GM12878 (cell line): ENCODE measurements around the gene ZFP91. TPM values are rescaled to one million over a fixed set of nuclear protein-coding genes. Genes with fewer than 3 reads are reported as not detected.

ENCODE experiments used
- ATAC-seq: fragments of 200-7000 bp; cut with Tn5 transposase; 3 replicates; pipeline ENCODE4 v1.9.1; 2020; ENCODE audit warnings: mild to moderate bottlenecking, moderate library complexity
- BruUV-seq: library from RNA; stranded (reverse); fragments of 400-500 nt; replicated peaks from 2 replicates; lab custom pipeline; 2021; lab: Mats Ljungman, UMichigan
- CTCF ChIA-PET: fragments of 300-600 bp; sonication (Branson Sonifier 250); formaldehyde crosslinking; extraction: SDS; loops from one replicate; lab custom pipeline; 2021; ENCODE audit warnings: inconsistent platforms; lab: Yijun Ruan, JAX
- POLR2A ChIA-PET: fragments of 350-600 bp; formaldehyde crosslinking; extraction: SDS; loops from one replicate; lab custom pipeline; 2021; ENCODE audit warnings: inconsistent platforms; lab: Charles Lee
- RAD21 ChIA-PET: fragments of 300-600 bp; sonication (Branson Sonifier 250); formaldehyde crosslinking; loops from one replicate; lab custom pipeline; 2023; ENCODE audit warnings: antibody characterized with exemption; ENCODE audit not compliant: unreplicated experiment; lab: Charles Lee
- SMC1A ChIA-PET: fragments of 300-600 bp; sonication (Branson Sonifier 250); formaldehyde crosslinking; loops from one replicate; lab custom pipeline; 2023; ENCODE audit not compliant: unreplicated experiment, uncharacterized antibody; lab: Charles Lee
- DNase-seq: peaks from one replicate; pipeline ENCODE4 v3.0.0-alpha.2; 2011; ENCODE audit warnings: low read depth, low spot score
- FAIRE-seq: peaks from 3 replicates; lab custom pipeline; 2011; peaks lifted over from hg19 to GRCh38; lab: Jason Lieb, UNC
- H2AFZ ChIP-seq: 2 replicates; pipeline ENCODE4 v1.6.0; 2011; ENCODE audit warnings: low read depth, low read length, control low read depth; ENCODE audit not compliant: control insufficient read depth
- H3K27ac ChIP-seq: 2 replicates; pipeline ENCODE4 v1.5.1; 2011; ENCODE audit warnings: control low read depth; ENCODE audit not compliant: control insufficient read depth, insufficient read depth
- H3K27me3 ChIP-seq, 2 experiments: replicated peaks in 1 of 2; 2 replicates each; pipeline versions ENCODE4 v1.6.0 to v1.6.1; 2011; ENCODE audit warnings: low read length in 1 of 2; ENCODE audit not compliant: control insufficient read depth in 2 of 2, insufficient read depth in 2 of 2
- H3K36me3 ChIP-seq, 2 experiments: 2 replicates each; pipeline ENCODE4 v1.5.1; 2011; ENCODE audit warnings: low read length in 1 of 2; ENCODE audit not compliant: control insufficient read depth in 2 of 2, insufficient read depth in 2 of 2
- H3K4me1 ChIP-seq: 2 replicates; pipeline ENCODE4 v1.6.1; 2011; ENCODE audit warnings: mild to moderate bottlenecking, low read length, moderate library complexity, mixed read lengths; ENCODE audit not compliant: control insufficient read depth, insufficient read depth
- H3K4me2 ChIP-seq: 2 replicates; pipeline ENCODE4 v1.6.0; 2011; ENCODE audit warnings: control low read depth; ENCODE audit not compliant: control insufficient read depth, insufficient read depth
- H3K4me3 ChIP-seq: fragments of 200-600 bp; sonication (generic); 2 replicates; pipeline ENCODE4 v1.5.1; 2016
- H3K79me2 ChIP-seq: 2 replicates; pipeline ENCODE4 v1.6.0; 2011; ENCODE audit warnings: low read length; ENCODE audit not compliant: control insufficient read depth, insufficient read depth
- H3K9ac ChIP-seq: 2 replicates; pipeline ENCODE4 v1.8.0; 2011; ENCODE audit warnings: low read length, control low read depth, mixed read lengths; ENCODE audit not compliant: control insufficient read depth, insufficient read depth
- H3K9me3 ChIP-seq: replicated peaks from 3 replicates; pipeline ENCODE4 v1.5.1; 2011; ENCODE audit warnings: mild to moderate bottlenecking, low read length; ENCODE audit not compliant: control insufficient read depth, insufficient read depth
- H4K20me1 ChIP-seq: 2 replicates; pipeline ENCODE4 v1.6.0; 2011; ENCODE audit not compliant: control insufficient read depth, insufficient read depth
- BACH1 ChIP-seq: fragments of 450-650 bp; IDR thresholded peaks from 2 replicates; pipeline ENCODE4 v1.6.1; 2017; ENCODE audit warnings: mild to moderate bottlenecking, borderline replicate concordance
- POLR2AphosphoS2 ChIP-seq: IDR thresholded peaks from 2 replicates; pipeline ENCODE4 v1.6.1; 2011; ENCODE audit warnings: low read depth, mild to moderate bottlenecking, low read length, improper control_type of control experiment, moderate library complexity
- SMAD1 ChIP-seq: fragments of 450-650 bp; IDR thresholded peaks from 2 replicates; pipeline ENCODE4 v1.6.1; 2018; ENCODE audit warnings: mild to moderate bottlenecking, low read depth; ENCODE audit not compliant: partially characterized antibody
- SMC3 ChIP-seq: IDR thresholded peaks from 2 replicates; pipeline ENCODE4 v1.6.1; 2011; ENCODE audit warnings: low read length, improper control_type of control experiment, borderline replicate concordance
- in situ Hi-C: fragments of 300-500 bp; cut with MboI; formaldehyde crosslinking; loops from 9 replicates; pipeline ENCODE4 v1.14.3; 2018; ENCODE audit warnings: mixed read lengths
- intact Hi-C: fragments of 100-400 bp; cut with micrococcal nuclease; formaldehyde crosslinking; loops from one replicate; pipeline ENCODE4 v1.14.2; 2022; ENCODE audit not compliant: unreplicated experiment
- polyA plus RNA-seq, 11 experiments: library from polyadenylated mRNA; depleted of rRNA in 4 of 11; unstranded in 6 of 11; stranded (reverse) in 5 of 11; fragments of >200 nt; fragmentation: Nextera tagmentation in 4 of 11; fragmentation: Illumina TruSeq in 1 of 11; extraction: Ambion mirVana in 4 of 11; extraction: Trizol in 1 of 11; gene quantifications; 1 replicate in 1 of 11; 2 replicates in 10 of 11; pipeline versions ENCODE4 v1.2.1 to v1.2.3, GENCODE V29; 2011 to 2016; ENCODE audit warnings: inconsistent platforms in 2 of 11, missing spikeins in 2 of 11, low read depth in 1 of 11
- total RNA-seq, 4 experiments: library from RNA; depleted of rRNA in 3 of 4; stranded (reverse); fragments of >200 nt in 3 of 4; fragmentation: Illumina TruSeq in 1 of 4; extraction: Trizol in 1 of 4; gene quantifications; 2 replicates each; pipeline versions ENCODE4 v1.2.1 to v1.2.3, GENCODE V29; 2013 to 2021
- TF ChIP-seq, protein P1 (sequence below): fragments of 450-650 bp; IDR thresholded peaks from 2 replicates; pipeline ENCODE4 v1.6.1; 2017; ENCODE audit warnings: mild to moderate bottlenecking, low read depth, inconsistent platforms; ENCODE audit not compliant: poor library complexity, severe bottlenecking
- TF ChIP-seq, protein P2 (sequence below): fragments of 450-650 bp; IDR thresholded peaks from 2 replicates; pipeline ENCODE4 v1.6.1; 2018; ENCODE audit warnings: mild to moderate bottlenecking, low read depth, moderate library complexity; ENCODE audit not compliant: partially characterized antibody

Gene ZFP91
- total and polyA plus RNA-seq, 10 of the 15 experiments (the other 5 are each of a cell fraction or from before 2014, with no cell fraction given) = 12.9 to 54.1 (median 31.7) TPM

DNA sequence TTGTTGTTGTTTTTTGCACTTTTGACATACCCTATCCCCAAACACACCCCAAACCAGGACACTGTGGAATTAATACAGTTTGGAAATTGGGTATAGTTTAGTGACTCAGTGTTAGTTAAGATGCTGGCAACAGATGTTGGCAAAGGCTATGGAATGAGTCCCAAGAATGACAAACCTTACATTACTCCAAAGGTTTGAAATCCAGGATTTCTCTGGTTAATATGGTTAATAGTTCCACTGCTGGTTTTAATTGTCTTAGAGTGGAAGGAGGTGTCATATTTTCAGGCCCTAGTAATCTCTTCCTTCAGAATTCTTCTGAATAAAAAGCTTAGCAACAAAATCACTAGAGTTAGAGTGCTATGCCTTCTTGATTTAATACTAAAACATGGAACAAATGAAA is 4.0 kb upstream of the ZFP91 start:
- ChIA-PET POLR2A (interaction anchor here (0.9 to 1.1 kb wide), 4 partner anchors 13 to 72 kb away, joined by 3 to 6 read pairs (median 3); no protein-coding TSS in a partner anchor), SMC1A (interaction anchor here (2.3 to 4.0 kb wide), 3 partner anchors 7 to 98 kb away, joined by 5 to 49 read pairs (median 23); no protein-coding TSS in a partner anchor), CTCF (interaction anchor here (0.9 to 3.6 kb wide), 6 partner anchors 7 to 72 kb away, joined by 3 to 54 read pairs (median 10); no protein-coding TSS in a partner anchor), RAD21 (interaction anchor here (0.9 to 3.3 kb wide), 8 partner anchors 8 to 583 kb away, joined by 3 to 27 read pairs (median 8); no protein-coding TSS in a partner anchor)
- H3K36me3 ChIP-seq = peaks cover 1 to 5% of the 10 kb centered on the region in 2 experiments
- DNase-seq (no peak), ATAC-seq (no peak), FAIRE-seq (no peak)
- TF ChIP-seq, protein P1, sequence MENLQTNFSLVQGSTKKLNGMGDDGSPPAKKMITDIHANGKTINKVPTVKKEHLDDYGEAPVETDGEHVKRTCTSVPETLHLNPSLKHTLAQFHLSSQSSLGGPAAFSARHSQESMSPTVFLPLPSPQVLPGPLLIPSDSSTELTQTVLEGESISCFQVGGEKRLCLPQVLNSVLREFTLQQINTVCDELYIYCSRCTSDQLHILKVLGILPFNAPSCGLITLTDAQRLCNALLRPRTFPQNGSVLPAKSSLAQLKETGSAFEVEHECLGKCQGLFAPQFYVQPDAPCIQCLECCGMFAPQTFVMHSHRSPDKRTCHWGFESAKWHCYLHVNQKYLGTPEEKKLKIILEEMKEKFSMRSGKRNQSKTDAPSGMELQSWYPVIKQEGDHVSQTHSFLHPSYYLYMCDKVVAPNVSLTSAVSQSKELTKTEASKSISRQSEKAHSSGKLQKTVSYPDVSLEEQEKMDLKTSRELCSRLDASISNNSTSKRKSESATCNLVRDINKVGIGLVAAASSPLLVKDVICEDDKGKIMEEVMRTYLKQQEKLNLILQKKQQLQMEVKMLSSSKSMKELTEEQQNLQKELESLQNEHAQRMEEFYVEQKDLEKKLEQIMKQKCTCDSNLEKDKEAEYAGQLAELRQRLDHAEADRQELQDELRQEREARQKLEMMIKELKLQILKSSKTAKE = no peak
- TF ChIP-seq POLR2AphosphoS2 = 0 out of 2 replicates have a peak, but pooled peaks have one; percentile 26
- TF ChIP-seq, protein P2, sequence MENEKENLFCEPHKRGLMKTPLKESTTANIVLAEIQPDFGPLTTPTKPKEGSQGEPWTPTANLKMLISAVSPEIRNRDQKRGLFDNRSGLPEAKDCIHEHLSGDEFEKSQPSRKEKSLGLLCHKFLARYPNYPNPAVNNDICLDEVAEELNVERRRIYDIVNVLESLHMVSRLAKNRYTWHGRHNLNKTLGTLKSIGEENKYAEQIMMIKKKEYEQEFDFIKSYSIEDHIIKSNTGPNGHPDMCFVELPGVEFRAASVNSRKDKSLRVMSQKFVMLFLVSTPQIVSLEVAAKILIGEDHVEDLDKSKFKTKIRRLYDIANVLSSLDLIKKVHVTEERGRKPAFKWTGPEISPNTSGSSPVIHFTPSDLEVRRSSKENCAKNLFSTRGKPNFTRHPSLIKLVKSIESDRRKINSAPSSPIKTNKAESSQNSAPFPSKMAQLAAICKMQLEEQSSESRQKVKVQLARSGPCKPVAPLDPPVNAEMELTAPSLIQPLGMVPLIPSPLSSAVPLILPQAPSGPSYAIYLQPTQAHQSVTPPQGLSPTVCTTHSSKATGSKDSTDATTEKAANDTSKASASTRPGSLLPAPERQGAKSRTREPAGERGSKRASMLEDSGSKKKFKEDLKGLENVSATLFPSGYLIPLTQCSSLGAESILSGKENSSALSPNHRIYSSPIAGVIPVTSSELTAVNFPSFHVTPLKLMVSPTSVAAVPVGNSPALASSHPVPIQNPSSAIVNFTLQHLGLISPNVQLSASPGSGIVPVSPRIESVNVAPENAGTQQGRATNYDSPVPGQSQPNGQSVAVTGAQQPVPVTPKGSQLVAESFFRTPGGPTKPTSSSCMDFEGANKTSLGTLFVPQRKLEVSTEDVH = no peak
- TF ChIP-seq BACH1 = no peak; the same call in 1 of the 2 replicates
- TF ChIP-seq SMAD1 = no peak
- TF ChIP-seq SMC3 = no peak
- H3K4me1 ChIP-seq = peaks cover 9% of the 10 kb centered on the region
- H3K27me3 ChIP-seq = no peaks in the 10 kb centered on the region
- H4K20me1 ChIP-seq = no peaks in the 10 kb centered on the region
- H3K4me3 ChIP-seq = peak overlapping the region; percentile 77
- peak overlapping the region; percentile 100 for H3K9ac ChIP-seq
- BruUV-seq = TSS peak; percentile 67
- H3K27ac ChIP-seq = peak overlapping the region; percentile 99
- H3K4me2 ChIP-seq = peak overlapping the region; percentile 98
- in situ Hi-C loops (loop anchor here (5.0 to 25.0 kb wide), 5 partner anchors 530 to 1238 kb away; partner anchors contain the start of genes FAM111B, P2RX3, PATL1 and SSRP1), intact Hi-C loops (loop anchor here (5.0 to 10.0 kb wide), 4 partner anchors 212 to 980 kb away; no protein-coding TSS in a partner anchor)
- peaks cover 76% of the 10 kb centered on the region for H3K79me2 ChIP-seq
- no peaks in the 10 kb centered on the region for H3K9me3 ChIP-seq
- H2AFZ ChIP-seq = no peak overlapping the region
